Cardiac fibroblast (primary cell): Measurements from ENCODE around the gene RAPGEF1.

Experiments
- DNase-seq, 2 donors: peaks; one replicate each; pipeline versions ENCODE4 v3.0.0 to v3.0.0-alpha.2; 2010; ENCODE audit warnings: low read depth in 2 of 2
- H3K4me3 ChIP-seq, 2 donors: replicated peaks in 1 of 2; 1 replicate in 1 of 2; 2 replicates in 1 of 2; pipeline ENCODE4 v1.5.1; 2011; ENCODE audit warnings: low read depth in 2 of 2, low read length in 2 of 2, mild to moderate bottlenecking in 2 of 2, moderate library complexity in 1 of 2
- CTCF ChIP-seq: IDR thresholded peaks from one replicate; pipeline ENCODE4 v1.5.1; 2011; ENCODE audit warnings: low read depth, mild to moderate bottlenecking, low read length, inconsistent platforms

RAPGEF1 gene

DNA sequence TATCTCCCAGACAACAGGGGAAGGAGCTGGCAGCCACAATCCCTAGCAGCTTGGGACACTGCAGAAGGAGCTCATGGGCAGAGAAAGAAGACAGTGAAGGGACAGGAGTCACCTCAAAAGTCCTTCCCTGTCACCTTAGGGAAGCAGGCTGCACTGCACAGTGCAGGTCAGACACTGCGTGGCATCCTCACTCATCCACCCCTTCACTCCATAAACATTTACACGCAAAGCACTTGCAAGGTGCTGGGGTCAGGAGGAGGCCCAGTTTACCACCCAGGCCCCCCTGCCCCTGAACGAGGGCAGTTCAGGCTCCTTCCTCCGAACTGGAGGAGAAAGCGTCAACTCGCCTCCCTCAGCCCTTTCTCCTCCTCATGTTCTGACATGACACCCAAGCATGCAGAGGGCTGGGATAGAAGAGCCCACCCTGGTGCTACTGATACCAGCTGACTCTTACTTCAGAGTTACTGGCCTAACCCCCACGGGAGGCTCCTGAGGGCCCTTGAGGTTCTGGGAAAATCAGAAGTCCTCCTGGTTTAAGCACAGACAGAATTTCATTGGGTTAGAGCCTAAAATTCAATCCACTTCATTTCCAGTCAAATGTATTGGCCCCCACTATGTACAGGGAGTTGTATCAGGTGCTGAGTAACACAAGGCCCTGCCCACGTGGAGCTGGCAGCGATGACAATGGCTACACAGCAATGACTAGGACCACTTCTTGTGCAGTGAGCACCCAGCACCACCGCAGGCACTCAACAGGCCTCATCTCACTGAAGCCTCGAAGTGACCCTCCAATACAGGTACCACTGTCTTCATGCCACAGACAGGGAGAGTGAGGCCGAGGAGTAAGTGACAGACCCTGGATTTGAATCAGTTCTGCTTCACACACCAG lies 70.4 kb downstream of the RAPGEF1 start:
- no peak for TF ChIP-seq CTCF
- no peak for DNase-seq
- H3K4me3 ChIP-seq = no peak overlapping the region

GRCh38 chr9:131668439-131669268 lies 71.2 kb downstream of the RAPGEF1 start:
- peak; percentile 38 to 70 for DNase-seq
- no peak for TF ChIP-seq CTCF
- H3K4me3 ChIP-seq = no peak overlapping the region

DNA sequence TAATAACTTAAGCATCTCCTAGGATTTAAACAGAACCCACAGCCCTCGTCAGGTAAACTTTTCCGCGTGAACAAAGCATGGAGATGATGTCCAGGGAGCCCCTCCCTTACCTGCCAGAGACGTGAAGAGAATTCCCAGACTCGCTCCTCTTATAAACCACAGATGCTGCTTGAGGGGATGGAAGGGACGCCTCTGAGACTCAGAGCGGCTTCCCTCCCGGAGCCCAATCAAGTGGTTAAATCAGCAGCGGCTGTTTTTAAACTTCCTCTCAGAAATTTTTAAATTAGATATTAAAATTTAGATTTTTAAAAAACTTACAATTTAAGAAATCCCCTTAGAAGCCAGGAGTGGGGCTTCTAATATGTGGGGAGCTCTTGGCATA lies 71.8 kb downstream of the RAPGEF1 start:
- no peak for TF ChIP-seq CTCF
- DNase-seq = no peak
- H3K4me3 ChIP-seq = no peak overlapping the region

- TF ChIP-seq CTCF = no peak
- H3K4me3 ChIP-seq = no peak overlapping the region
- DNase-seq = peak in 1 of 2 donors; percentile 45
These were observed 72.3 kb downstream of the RAPGEF1 start for GRCh38 chr9:131667576-131667975.

DNA sequence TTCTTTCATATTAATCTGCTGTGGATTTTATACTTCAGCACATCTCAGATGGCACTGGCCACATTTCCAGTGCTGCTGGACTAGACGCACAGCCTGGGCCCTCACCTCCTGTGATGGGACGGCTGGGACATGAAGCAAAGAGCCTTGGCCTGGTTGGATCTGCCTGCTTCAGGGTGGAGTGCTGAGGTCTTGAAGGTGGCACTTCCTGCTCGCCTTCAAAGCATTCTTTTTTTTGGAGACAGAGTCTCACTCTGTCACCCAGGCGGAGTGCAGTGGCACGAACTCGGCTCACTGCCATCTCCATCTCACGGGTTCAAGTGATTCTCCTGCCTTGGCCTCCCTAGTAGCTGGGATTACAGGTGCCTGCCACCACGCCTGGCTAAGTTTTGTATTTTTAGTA lies 73.1 kb downstream of the RAPGEF1 start:
- no peak for TF ChIP-seq CTCF
- no peak for DNase-seq
- H3K4me3 ChIP-seq = no peak overlapping the region

DNA sequence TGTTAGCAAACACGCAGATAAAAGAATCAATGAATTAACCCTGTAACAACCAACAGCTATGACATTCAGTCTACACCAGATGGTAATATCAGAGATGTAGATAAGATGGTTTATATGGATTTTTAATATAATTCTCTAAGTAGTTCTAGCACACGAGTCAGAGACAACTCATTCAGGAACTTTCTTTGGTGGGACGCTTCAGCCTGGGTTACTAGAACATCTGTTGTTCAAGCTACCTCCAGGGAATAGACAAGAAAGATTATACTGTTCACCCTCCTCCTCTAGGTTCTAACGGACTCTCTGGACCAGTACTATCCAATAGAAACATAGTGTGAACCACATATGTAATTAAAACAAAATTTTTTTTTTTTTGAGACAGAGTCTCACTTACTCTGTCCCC lies 73.8 kb downstream of the RAPGEF1 start:
- no peak for TF ChIP-seq CTCF
- DNase-seq = no peak
- H3K4me3 ChIP-seq = no peak overlapping the region
